Keratinocyte (primary cell): ENCODE measurements around the gene PCNX1. TPM values are rescaled to one million over a fixed set of nuclear protein-coding genes. Genes with fewer than 3 reads are reported as not detected.

ENCODE experiments used
- DNase-seq: peaks from one replicate; pipeline ENCODE4 v3.0.0-alpha.2; 2011; ENCODE audit warnings: low read depth, missing footprints, low spot score
- FAIRE-seq: peaks from 2 replicates; lab custom pipeline; 2011; peaks lifted over from hg19 to GRCh38; lab: Jason Lieb, UNC
- H2AFZ ChIP-seq: 2 replicates; pipeline ENCODE4 v1.6.0; 2012; ENCODE audit warnings: low read length, control low read depth, inconsistent platforms; ENCODE audit not compliant: control insufficient read depth
- H3K27ac ChIP-seq: 2 replicates; pipeline ENCODE4 v1.5.1; 2011; ENCODE audit warnings: low read length; ENCODE audit not compliant: control insufficient read depth, insufficient read depth
- H3K27me3 ChIP-seq: 3 replicates; pipeline ENCODE4 v1.6.0; 2011; ENCODE audit warnings: low read length; ENCODE audit not compliant: control insufficient read depth, insufficient read depth; ENCODE audit errors: extremely low read depth
- H3K36me3 ChIP-seq, 2 experiments: 2 replicates in 1 of 2; 3 replicates in 1 of 2; pipeline ENCODE4 v1.5.1; 2011; ENCODE audit warnings: low read length in 2 of 2, mild to moderate bottlenecking in 1 of 2; ENCODE audit not compliant: control insufficient read depth in 2 of 2, insufficient read depth in 2 of 2; ENCODE audit errors: extremely low read depth in 1 of 2
- H3K4me1 ChIP-seq: 3 replicates; pipeline ENCODE4 v1.5.1; 2011; ENCODE audit warnings: low read length; ENCODE audit not compliant: control insufficient read depth, insufficient read depth; ENCODE audit errors: extremely low read depth
- H3K4me2 ChIP-seq: 3 replicates; pipeline ENCODE4 v1.6.0; 2011; ENCODE audit warnings: low read depth, low read length; ENCODE audit not compliant: control insufficient read depth, insufficient read depth; ENCODE audit errors: extremely low read depth
- H3K4me3 ChIP-seq, 3 experiments: fragments of 200-600 bp in 1 of 3; sonication (generic) in 1 of 3; 2 replicates in 2 of 3; 3 replicates in 1 of 3; pipeline ENCODE4 v1.5.1; 2011 to 2016; ENCODE audit warnings: low read length in 3 of 3, mild to moderate bottlenecking in 3 of 3, control low read depth in 2 of 3, inconsistent platforms in 1 of 3, low read depth in 1 of 3, mixed read lengths in 1 of 3, mixed run types in 1 of 3, moderate library complexity in 1 of 3; ENCODE audit not compliant: control insufficient read depth in 2 of 3, insufficient read depth in 2 of 3; ENCODE audit errors: extremely low read depth in 1 of 3
- H3K79me2 ChIP-seq: 2 replicates; pipeline ENCODE4 v1.6.0; 2012; ENCODE audit warnings: low read length; ENCODE audit not compliant: control insufficient read depth, insufficient read depth
- H3K9ac ChIP-seq: 3 replicates; pipeline ENCODE4 v1.6.0; 2011; ENCODE audit warnings: low read length; ENCODE audit not compliant: control insufficient read depth, insufficient read depth; ENCODE audit errors: extremely low read depth
- H3K9me1 ChIP-seq: 3 replicates; pipeline ENCODE4 v1.6.0; 2011; ENCODE audit warnings: low read length; ENCODE audit not compliant: control insufficient read depth, insufficient read depth; ENCODE audit errors: extremely low read depth
- H3K9me3 ChIP-seq: 2 replicates; pipeline ENCODE4 v1.5.1; 2012; ENCODE audit warnings: low read depth, low read length; ENCODE audit not compliant: control insufficient read depth
- H4K20me1 ChIP-seq: 3 replicates; pipeline ENCODE4 v1.6.0; 2011; ENCODE audit warnings: low read length; ENCODE audit not compliant: control insufficient read depth, insufficient read depth; ENCODE audit errors: extremely low read depth
- CTCF ChIP-seq, 3 experiments: IDR thresholded peaks in 1 of 3; conservative IDR thresholded peaks in 1 of 3; optimal IDR thresholded peaks in 1 of 3; 2 replicates in 2 of 3; 3 replicates in 1 of 3; pipeline versions ENCODE3 to v1.5.1; 2011; ENCODE audit warnings: low read length in 3 of 3, mild to moderate bottlenecking in 3 of 3, moderate library complexity in 2 of 3, control low read depth in 1 of 3, inconsistent platforms in 1 of 3; ENCODE audit not compliant: insufficient read depth in 2 of 3; ENCODE audit errors: extremely low read depth in 1 of 3
- EZH2 ChIP-seq: IDR thresholded peaks from one replicate; pipeline ENCODE4 v1.6.1; 2012; ENCODE audit warnings: inconsistent platforms, mild to moderate bottlenecking, low read length, moderate library complexity
- dilution Hi-C: fragments of 300-500 bp; cut with MboI; formaldehyde crosslinking; loops from one replicate; pipeline ENCODE4 v1.7.0; 2020; ENCODE audit warnings: low sequenced_read_pairs; ENCODE audit not compliant: extremely low pct_ligation_motif_present
- polyA plus RNA-seq, 5 experiments: library from polyadenylated mRNA; depleted of rRNA in 3 of 5; stranded (reverse) in 3 of 5; stranded (forward) in 1 of 5; unstranded in 1 of 5; fragments of >200 nt; gene quantifications; 1 replicate in 1 of 5; 2 replicates in 3 of 5; 3 replicates in 1 of 5; pipeline versions ENCODE4 v1.2.1 to v1.2.3, GENCODE V29; 2011 to 2012; ENCODE audit warnings: missing spikeins in 2 of 5, low read depth in 1 of 5, low replicate concordance in 1 of 5

PCNX1 gene
- polyA plus RNA-seq, 1 donor (not counting 4 experiments of a cell fraction or from before 2014, with no cell fraction given): 39.8 TPM

GRCh38 chr14:71048393-71048792, 141.1 kb downstream of the PCNX1 start:
- H2AFZ ChIP-seq: no peak overlapping the region
- H3K9ac ChIP-seq: no peak overlapping the region
- no peak overlapping the region for H3K27ac ChIP-seq
- no peaks in the 10 kb centered on the region for H3K4me1 ChIP-seq
- H4K20me1 ChIP-seq: no peaks in the 10 kb centered on the region
- no peaks in the 10 kb centered on the region for H3K9me1 ChIP-seq
- no peak overlapping the region for H3K4me2 ChIP-seq
- dilution Hi-C loops: no loop called here
- H3K79me2 ChIP-seq: no peaks in the 10 kb centered on the region
- no peak overlapping the region for H3K4me3 ChIP-seq
- no peak for DNase-seq
- TF ChIP-seq EZH2: no peak
- TF ChIP-seq CTCF (optimal IDR thresholded peaks at IDR 0.05 in 1 of 3, IDR thresholded peaks at IDR 0.05 in 1 of 3, conservative IDR thresholded peaks at IDR 0.05 in 1 of 3; ENCODE audit: extremely low read depth in 1 of 3, insufficient read depth in 2 of 3, low read length in 3 of 3): no peak
- FAIRE-seq: no peak
- no peaks in the 10 kb centered on the region for H3K9me3 ChIP-seq
- peaks cover 11 to 18% of the 10 kb centered on the region in 2 experiments for H3K36me3 ChIP-seq
- H3K27me3 ChIP-seq: no peaks in the 10 kb centered on the region

DNA sequence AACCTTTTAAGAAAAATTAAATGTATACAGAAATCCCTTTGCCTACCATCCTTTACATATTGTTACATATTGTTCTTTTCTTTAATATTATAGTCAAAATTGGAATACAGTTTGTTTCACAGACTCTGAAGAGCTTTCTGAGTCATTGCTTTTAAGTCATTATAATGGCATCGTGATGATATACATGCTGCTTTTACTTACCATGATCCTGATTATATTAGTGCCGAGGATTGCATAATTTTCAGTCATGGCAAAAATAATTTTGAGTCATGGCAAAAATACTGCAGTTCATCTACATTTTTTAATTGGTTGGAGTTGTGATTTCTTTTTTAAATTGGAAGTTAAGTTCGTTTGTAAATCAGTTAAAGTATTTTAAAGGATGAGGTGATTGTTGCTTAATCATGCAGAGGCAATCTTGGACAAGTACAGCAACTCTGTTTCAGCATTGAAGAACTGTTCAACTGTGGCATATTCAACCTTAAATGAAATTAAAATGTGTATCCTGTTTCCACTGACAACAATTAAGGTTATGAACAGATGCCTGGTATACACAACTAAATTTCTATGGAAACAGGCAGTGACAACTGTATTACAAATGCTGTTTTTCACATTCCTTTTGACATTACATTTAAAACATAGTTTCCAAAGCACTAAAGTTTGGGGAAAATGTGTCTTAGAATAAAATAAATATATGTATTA, 142.3 kb downstream of the PCNX1 start:
- no peaks in the 10 kb centered on the region for H3K27me3 ChIP-seq
- H4K20me1 ChIP-seq: no peaks in the 10 kb centered on the region
- H3K4me3 ChIP-seq: no peak overlapping the region
- DNase-seq: no peak
- peaks cover 4 to 18% of the 10 kb centered on the region in 2 experiments for H3K36me3 ChIP-seq
- H3K79me2 ChIP-seq: no peaks in the 10 kb centered on the region
- FAIRE-seq: peak; percentile 17
- no peak overlapping the region for H3K27ac ChIP-seq
- dilution Hi-C loops: no loop called here
- H3K9me1 ChIP-seq: no peaks in the 10 kb centered on the region
- H3K9ac ChIP-seq: no peak overlapping the region
- no peak overlapping the region for H2AFZ ChIP-seq
- H3K4me2 ChIP-seq: no peak overlapping the region
- no peaks in the 10 kb centered on the region for H3K9me3 ChIP-seq
- no peaks in the 10 kb centered on the region for H3K4me1 ChIP-seq
- TF ChIP-seq CTCF (optimal IDR thresholded peaks at IDR 0.05 in 1 of 3, IDR thresholded peaks at IDR 0.05 in 1 of 3, conservative IDR thresholded peaks at IDR 0.05 in 1 of 3; ENCODE audit: extremely low read depth in 1 of 3, insufficient read depth in 2 of 3, low read length in 3 of 3) (no peak), EZH2 (no peak)
